ENCODE measurements around the gene RMND5A. TPM values are rescaled to one million over a fixed set of nuclear protein-coding genes. Genes with fewer than 3 reads are reported as not detected.

The RMND5A gene
- total and polyA plus RNA-seq, 5 donors = 28.3 to 68.1 (median 64.4) TPM

DNA sequence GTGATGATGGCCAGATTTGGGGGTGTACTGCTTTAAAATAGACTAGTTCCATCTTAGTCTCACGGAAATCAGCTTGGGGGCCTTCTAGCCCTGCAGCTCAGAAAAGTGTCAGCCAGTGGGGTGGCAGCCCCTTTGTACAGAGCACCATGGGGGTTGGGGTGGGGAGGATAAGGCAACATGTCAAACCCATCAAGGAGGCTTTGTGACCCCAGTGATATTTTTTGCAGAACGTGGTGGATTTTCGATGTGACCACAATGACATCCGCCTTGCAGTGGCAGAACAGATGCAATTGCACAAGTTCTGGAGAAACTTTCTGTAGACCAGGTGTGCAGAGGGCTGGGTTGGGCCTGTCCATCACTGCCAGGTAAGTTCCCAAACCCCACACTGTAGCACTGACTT, 73.7 kb downstream of the RMND5A start:
- H3K27me3 ChIP-seq (ENCODE audit: control insufficient read depth, insufficient read depth) = no peaks in the 10 kb centered on the region
- DNase-seq = no peak
- no peaks in the 10 kb centered on the region for H3K4me1 ChIP-seq (ENCODE audit: control insufficient read depth, insufficient read depth, low read length)
- intact Hi-C loops (cut with DNase I) = no loop called here
- H3K27ac ChIP-seq (ENCODE audit: low read length) = no peak overlapping the region
- ATAC-seq = no peak
- 87% methylated on average over 4 of the region's 4 CpGs for WGBS
- H3K9me3 ChIP-seq (ENCODE audit: control insufficient read depth, low read length) = no peaks in the 10 kb centered on the region
- H3K4me3 ChIP-seq (ENCODE audit: low read length) = no peak overlapping the region

DNA sequence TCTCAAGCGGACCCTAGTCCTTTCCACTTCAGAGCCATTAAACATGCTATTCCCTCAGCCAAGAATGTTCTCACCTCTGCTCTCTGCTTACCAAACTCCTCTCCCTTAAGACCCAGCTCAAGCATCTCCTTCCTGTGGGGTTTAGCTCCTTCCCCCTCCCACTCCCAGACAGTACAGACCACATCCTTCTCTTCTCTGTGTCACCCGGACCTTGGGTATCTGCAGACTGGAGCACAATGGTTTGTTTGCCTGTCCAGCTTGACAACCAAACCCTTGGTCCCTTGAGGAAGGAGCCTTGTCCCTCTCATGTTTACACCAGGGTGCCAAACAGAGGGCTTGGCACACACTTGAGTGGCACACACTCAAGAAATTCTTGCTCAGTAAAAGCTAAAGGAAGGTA, 74.8 kb downstream of the RMND5A start:
- DNase-seq = no peak
- Histone ChIP-seq H3K4me3 (ENCODE audit: low read length) (no peak overlapping the region), H3K27me3 (ENCODE audit: control insufficient read depth, insufficient read depth) (no peaks in the 10 kb centered on the region), H3K27ac (ENCODE audit: low read length) (no peak overlapping the region), H3K4me1 (ENCODE audit: control insufficient read depth, insufficient read depth, low read length) (no peaks in the 10 kb centered on the region), H3K9me3 (ENCODE audit: control insufficient read depth, low read length) (no peaks in the 10 kb centered on the region)
- intact Hi-C loops (cut with DNase I) = no loop called here
- 79% methylated on average over 2 of the region's 2 CpGs for WGBS
- ATAC-seq = no peak

DNA sequence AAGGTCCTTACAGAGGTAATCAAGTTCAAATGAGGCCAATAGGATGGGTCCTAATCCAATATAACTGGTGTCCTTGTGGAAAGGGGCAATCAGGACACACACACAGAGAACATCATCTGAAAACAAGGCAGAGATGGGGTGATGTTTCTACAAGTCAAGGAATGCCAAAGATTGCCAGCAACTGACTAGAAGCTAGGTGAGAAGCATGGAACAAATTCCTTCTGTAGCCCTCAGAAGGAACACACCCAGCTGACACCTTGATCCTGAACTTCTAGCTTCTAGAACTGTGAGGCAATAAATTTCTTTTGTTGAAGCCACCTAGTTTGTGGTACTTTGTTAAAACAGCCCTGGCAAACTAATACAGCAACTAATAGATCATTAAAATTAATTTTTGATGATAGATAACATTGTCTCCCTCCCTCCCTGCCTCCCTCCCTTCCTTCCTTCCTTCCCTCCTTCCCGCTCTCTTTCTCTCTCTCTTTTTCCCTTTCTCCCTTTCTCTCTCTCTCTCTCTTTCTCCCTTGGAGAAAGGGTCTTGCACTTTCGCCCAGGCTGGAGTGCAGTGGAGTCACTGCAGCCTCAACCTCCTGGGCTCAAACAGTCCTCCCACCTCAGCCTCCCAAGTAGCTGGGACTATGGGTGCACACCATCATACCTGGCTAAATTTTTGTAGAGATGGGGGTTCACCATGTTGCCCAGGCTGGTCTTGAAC, 80.9 kb downstream of the RMND5A start:
- no peak for DNase-seq
- Histone ChIP-seq H3K4me3 (ENCODE audit: low read length) (no peak overlapping the region), H3K27ac (ENCODE audit: low read length) (no peak overlapping the region), H3K27me3 (ENCODE audit: control insufficient read depth, insufficient read depth) (no peaks in the 10 kb centered on the region), H3K9me3 (ENCODE audit: control insufficient read depth, low read length) (no peaks in the 10 kb centered on the region), H3K4me1 (ENCODE audit: control insufficient read depth, insufficient read depth, low read length) (no peaks in the 10 kb centered on the region)
- intact Hi-C loops (cut with DNase I) = no loop called here
- ATAC-seq = no peak
- 88% methylated on average over 2 of the region's 2 CpGs for WGBS

DNA sequence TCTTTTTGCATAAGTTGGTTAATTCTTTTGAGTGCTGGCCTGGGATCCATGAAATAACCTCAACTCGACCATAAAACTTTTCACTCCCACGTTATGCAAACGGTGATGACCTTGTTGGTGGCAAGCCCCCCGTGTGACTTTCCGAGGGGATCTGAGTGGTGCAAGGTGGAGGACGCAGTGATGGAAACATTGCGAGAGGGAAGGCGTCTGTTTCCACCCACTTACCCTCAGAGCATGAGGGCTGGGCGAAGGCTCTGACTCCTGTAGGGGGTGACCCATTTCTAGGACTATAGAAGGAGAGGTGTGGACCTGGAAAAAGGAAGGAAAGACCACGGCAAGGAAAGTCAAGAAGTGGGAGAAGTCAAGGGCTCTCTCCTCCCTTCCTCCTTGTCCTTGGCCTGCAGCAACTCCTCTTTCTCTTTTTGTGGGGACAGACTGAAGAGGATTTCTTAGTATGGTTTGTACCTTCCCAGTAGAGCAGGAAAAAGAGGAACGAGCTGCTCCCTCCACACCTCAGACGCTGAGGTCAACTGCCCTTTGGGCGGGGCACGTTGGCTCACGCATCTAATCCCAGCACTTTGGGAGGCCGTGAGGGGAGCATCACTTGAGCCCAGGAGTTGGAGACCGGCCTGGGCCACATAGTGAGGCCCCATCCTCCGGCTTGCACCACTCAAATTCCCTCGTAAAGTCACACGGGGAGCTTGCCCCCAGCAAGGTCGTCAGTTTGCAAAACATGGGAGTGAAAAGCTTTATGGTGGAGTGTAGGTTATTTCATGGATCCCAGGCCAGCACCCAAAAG, 86.2 kb downstream of the RMND5A start:
- WGBS = 81% methylated on average over 21 of the region's 21 CpGs
- Histone ChIP-seq H3K4me1 (ENCODE audit: control insufficient read depth, insufficient read depth, low read length) (no peaks in the 10 kb centered on the region), H3K27ac (ENCODE audit: low read length) (no peak overlapping the region), H3K4me3 (ENCODE audit: low read length) (no peak overlapping the region), H3K27me3 (ENCODE audit: control insufficient read depth, insufficient read depth) (no peaks in the 10 kb centered on the region), H3K9me3 (ENCODE audit: control insufficient read depth, low read length) (no peaks in the 10 kb centered on the region)
- intact Hi-C loops (cut with DNase I) = no loop called here
- no peak for DNase-seq
- no peak for ATAC-seq

DNA sequence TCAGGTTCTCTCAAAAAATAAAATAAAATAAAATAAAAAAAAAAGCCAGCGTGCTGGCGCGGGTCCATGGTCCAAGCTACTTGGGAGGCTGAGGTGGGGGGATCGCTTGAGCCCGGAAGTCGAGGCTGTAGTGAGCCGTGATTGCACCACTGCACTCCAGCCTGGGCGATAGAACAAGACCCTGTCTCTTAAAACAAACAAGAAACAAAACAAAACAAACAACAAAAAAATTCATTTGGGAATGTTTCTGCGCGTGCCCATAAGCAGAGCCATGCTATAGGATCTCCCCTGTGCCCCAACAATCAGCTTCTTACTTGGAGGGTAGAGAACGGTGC, 87.0 kb downstream of the RMND5A start:
- H3K27me3 ChIP-seq (ENCODE audit: control insufficient read depth, insufficient read depth) = no peaks in the 10 kb centered on the region
- ATAC-seq = no peak
- H3K4me3 ChIP-seq (ENCODE audit: low read length) = peak overlapping the region; percentile 49
- H3K27ac ChIP-seq (ENCODE audit: low read length) = no peak overlapping the region
- H3K4me1 ChIP-seq (ENCODE audit: control insufficient read depth, insufficient read depth, low read length) = no peaks in the 10 kb centered on the region
- DNase-seq = no peak
- no peaks in the 10 kb centered on the region for H3K9me3 ChIP-seq (ENCODE audit: control insufficient read depth, low read length)
- intact Hi-C loops (cut with DNase I) = no loop called here
- 36% methylated on average over 11 of the region's 11 CpGs for WGBS

DNA sequence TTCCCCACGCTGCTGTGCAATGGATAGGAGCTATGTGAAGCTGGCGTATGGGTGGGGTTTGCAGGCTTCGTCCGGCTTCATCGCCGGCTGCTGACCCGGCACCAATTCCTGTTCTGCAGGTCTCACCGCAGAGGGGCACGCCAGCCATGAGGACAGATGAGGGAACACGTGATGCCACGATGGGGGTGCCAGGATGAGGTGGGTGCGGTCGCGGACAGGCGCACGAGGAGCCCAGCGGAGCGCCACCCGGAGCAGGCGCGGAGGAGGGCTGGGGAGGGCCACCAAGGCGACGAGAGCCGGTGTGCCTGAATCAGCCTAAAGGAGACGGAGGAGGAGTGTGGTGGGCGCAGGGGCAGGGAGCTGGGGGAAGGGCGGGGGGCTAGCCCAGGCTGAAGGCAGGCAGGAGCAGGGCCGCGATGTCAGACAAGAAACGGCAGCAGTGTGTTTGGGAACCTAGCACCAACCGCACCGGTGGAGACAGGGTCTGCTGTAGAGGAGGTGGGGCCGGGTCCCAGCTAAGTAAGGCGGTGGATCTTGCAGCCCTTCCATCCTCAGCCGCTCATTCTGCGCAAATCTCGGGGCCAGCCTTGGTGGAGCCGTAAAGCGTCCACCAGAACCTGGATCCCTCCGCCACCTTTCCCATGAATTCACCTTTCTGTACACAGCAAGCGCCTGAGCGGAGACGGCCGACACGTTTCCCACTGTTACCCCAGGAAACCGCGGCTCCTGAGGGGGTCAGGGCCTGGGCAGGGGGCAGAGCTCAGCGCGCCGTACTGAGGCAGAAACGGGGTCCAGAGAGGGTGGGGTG, 87.6 kb downstream of the RMND5A start:
- H3K4me3 ChIP-seq (ENCODE audit: low read length) = peak overlapping the region; percentile 49
- H3K27me3 ChIP-seq (ENCODE audit: control insufficient read depth, insufficient read depth) = no peaks in the 10 kb centered on the region
- intact Hi-C loops (cut with DNase I) = no loop called here
- H3K9me3 ChIP-seq (ENCODE audit: control insufficient read depth, low read length) = no peaks in the 10 kb centered on the region
- H3K27ac ChIP-seq (ENCODE audit: low read length) = no peak overlapping the region
- 1% methylated on average over 51 of the region's 51 CpGs for WGBS
- DNase-seq = peak; percentile 33 to 79 (median 75)
- no peaks in the 10 kb centered on the region for H3K4me1 ChIP-seq (ENCODE audit: control insufficient read depth, insufficient read depth, low read length)
- peak; percentile 64 to 77 for ATAC-seq

DNA sequence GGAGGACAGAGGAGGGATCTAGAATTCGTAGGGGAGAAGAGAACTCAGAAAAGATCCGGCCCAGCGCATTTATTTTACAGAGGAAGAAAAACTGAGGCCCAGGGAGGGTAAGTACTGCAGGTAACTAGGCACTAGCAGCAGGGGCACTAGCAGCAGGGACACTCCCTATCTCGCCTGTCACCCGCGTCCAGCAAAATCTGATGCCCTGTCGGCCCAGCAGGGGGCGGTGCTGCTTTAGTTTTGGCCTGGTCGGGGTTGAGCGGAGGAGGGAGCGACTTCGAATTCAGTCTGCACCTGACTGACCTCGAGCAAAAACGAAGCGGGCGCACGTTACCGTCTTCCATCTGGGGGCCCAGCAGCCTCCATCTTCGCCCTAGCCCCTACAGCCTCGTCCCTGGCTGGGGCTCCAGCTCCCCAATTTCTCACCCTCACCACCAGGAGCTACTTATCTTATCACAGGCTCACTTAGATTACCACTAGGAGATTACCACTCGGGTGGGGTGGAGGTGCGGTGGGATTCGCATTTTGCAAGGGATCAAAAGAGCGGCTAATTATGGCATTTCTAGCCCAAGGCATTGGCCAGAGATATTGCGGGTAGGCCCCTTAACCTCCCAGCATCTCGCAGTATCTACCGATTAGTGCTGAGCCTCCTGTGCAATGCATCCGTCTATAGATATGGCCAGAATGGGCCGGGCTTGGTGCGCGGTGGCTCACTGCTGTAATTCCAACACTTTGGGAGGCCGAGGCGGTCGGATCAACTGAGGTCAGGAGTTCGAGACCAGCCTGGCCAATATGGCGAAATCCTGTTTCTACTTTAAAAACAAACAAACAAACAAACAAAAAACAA, 88.4 kb downstream of the RMND5A start:
- no peak overlapping the region for H3K27ac ChIP-seq (ENCODE audit: low read length)
- no peaks in the 10 kb centered on the region for H3K27me3 ChIP-seq (ENCODE audit: control insufficient read depth, insufficient read depth)
- H3K4me3 ChIP-seq (ENCODE audit: low read length) = peak overlapping the region; percentile 49

DNA sequence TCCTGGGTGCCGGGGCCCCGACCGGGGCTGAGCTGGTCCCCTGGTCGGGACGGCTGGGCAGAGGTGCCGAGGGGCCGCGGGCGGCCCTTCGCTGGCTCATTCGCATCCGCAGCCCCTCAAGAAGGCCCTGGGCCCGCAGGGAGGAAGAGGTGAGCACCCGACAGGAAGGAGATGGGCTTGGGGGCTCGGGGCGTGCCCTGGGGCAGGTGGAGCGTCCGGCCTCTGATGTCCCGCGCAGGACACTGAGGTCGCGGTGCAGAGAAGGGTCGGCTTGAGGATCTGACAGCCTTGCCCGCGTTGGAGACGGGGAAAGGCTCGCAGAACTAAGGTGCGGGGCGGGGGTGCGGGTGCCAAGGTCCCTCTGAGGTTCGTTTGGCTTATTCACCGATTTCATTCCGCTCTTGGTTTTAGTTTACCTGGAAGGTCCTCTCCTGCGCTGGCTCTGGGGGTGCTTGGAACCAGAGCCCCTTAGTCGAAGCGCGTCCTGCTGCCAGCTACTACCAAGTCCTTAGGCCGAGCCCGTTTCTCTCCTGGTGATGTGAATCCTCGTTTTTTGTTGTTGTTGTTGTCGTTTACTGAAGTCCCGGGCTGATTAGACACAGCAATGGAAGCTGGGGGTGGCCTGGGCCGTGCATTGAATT, 89.5 kb downstream of the RMND5A start:
- ATAC-seq (no peak), DNase-seq (no peak)
- H3K27me3 ChIP-seq (ENCODE audit: control insufficient read depth, insufficient read depth) = no peaks in the 10 kb centered on the region
- H3K9me3 ChIP-seq (ENCODE audit: control insufficient read depth, low read length) = no peaks in the 10 kb centered on the region
- H3K4me1 ChIP-seq (ENCODE audit: control insufficient read depth, insufficient read depth, low read length) = no peaks in the 10 kb centered on the region
- H3K27ac ChIP-seq (ENCODE audit: low read length) = no peak overlapping the region
- 23% methylated on average over 43 of the region's 43 CpGs for WGBS
- H3K4me3 ChIP-seq (ENCODE audit: low read length) = no peak overlapping the region
- intact Hi-C loops (cut with DNase I) = no loop called here

More for the DNA sequence above, 88.4 kb downstream of the RMND5A start:
- DNase-seq (peak; percentile 82 to 93 (median 91)), ATAC-seq (peak; percentile 95 to 98)
- no peaks in the 10 kb centered on the region for H3K9me3 ChIP-seq (ENCODE audit: control insufficient read depth, low read length)
- no peaks in the 10 kb centered on the region for H3K4me1 ChIP-seq (ENCODE audit: control insufficient read depth, insufficient read depth, low read length)
- WGBS = 11% methylated on average over 36 of the region's 36 CpGs
- intact Hi-C loops (cut with DNase I) = no loop called here

DNA sequence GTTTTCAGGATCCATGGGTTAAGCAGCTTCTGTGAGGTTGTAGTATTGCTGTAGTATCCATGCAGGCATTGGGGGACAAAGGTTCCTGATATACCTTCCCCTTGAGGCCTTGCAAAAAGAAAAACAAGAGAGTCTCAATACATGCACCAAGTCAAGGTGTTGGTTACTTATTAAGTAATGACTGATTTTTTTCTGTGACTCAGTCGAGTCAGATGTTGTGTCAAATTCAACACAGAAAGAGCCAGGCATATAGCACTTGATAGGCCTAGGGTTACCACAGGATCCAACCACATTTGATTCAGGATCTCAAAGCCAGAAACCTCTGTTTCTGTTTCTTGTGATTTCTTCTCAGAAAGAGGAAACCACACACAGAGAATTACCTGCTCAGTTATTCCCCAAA, 95.5 kb downstream of the RMND5A start:
- DNase-seq = no peak
- no peak overlapping the region for H3K27ac ChIP-seq (ENCODE audit: low read length)
- H3K4me3 ChIP-seq (ENCODE audit: low read length) = no peak overlapping the region
- no peaks in the 10 kb centered on the region for H3K9me3 ChIP-seq (ENCODE audit: control insufficient read depth, low read length)
- WGBS = 69% methylated on average over 1 of the region's 1 CpG
- intact Hi-C loops (cut with DNase I) = no loop called here
- H3K4me1 ChIP-seq (ENCODE audit: control insufficient read depth, insufficient read depth, low read length) = no peaks in the 10 kb centered on the region
- no peaks in the 10 kb centered on the region for H3K27me3 ChIP-seq (ENCODE audit: control insufficient read depth, insufficient read depth)
- no peak for ATAC-seq

DNA sequence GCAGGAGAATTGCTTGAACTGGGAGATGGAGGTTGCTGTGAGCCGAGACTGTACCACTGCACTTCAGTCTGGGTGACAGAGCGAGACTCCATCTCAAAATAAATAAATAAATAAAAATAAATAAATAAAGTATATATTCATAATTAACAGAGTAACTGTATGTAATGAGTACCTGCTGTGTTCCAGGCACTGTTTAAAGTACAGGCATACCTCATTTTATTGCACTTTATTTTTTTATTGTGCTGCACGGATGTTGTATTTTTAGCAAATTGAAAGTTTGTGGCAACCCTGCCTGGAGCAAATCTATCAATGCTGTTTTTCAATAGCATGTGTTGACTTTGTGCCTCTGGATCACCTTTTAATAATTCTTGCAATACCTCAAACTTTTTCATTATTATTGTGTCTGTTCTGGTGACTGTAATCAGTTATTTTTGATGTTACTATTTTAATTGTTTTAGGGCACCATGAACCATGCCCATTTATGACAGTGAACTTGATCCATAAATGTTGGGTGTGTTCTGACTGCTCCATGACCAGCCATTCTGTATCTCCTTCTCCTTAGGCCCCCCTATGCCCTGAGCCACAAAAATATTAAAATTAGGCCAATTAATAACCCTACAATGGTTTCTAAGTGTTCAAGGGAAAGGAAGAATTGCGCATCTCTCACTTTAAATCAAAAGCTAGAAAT, 98.2 kb downstream of the RMND5A start:
- H3K27ac ChIP-seq (ENCODE audit: low read length) = no peak overlapping the region
- ATAC-seq = no peak
- no peaks in the 10 kb centered on the region for H3K9me3 ChIP-seq (ENCODE audit: control insufficient read depth, low read length)
- no peak overlapping the region for H3K4me3 ChIP-seq (ENCODE audit: low read length)
- 93% methylated on average over 4 of the region's 4 CpGs for WGBS
- H3K4me1 ChIP-seq (ENCODE audit: control insufficient read depth, insufficient read depth, low read length) = no peaks in the 10 kb centered on the region
- no peaks in the 10 kb centered on the region for H3K27me3 ChIP-seq (ENCODE audit: control insufficient read depth, insufficient read depth)
- intact Hi-C loops (cut with DNase I) = no loop called here
- DNase-seq = no peak
